COLO829 (cell line): ENCODE data around the gene ZBTB32.

Experiments used
- DNase-seq: peaks from one replicate; pipeline ENCODE4 v3.0.0; 2012; ENCODE audit warnings: low spot score

The ZBTB32 gene

GRCh38 chr19:35753634-35754369, 49.4 kb downstream of the ZBTB32 start:
- DNase-seq = no peak

DNA sequence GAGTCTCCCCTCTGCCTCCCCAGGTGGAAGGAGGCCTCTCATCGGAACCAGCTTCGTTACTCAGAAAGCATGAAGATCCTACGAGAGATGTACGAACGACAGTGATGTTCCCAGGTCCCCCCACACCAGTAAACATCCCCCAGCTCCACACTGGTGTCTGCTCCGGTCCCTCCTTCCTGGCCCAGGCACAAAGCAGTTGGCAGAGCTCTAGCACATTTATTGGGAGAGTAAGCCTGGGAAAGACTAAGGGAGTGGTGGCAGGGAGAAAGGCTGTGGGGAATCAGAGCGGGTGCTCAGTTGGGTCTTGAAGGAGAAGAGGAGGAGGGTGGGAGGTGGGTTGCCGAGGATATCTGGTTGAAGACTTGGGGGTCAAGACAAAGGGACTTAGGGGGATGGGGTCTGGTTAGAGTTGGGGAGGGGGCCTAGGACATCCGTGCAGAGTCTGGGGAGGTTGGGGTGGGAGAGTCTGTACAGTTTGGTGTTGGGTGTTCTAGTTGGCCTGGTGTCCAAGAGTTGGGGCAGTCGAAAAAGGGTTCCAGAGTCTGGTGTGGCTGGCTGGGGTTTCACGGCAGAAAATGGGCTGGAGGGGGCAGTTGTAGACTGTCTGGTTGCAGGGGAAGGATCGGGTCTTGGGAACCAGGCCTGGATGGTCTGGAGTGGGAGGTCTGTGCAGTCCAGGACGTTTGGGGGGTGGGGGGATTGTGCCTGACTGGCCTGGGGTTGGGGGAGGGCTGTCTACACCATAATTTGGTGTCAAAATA, 50.2 kb downstream of the ZBTB32 start:
- no peak for DNase-seq

GRCh38 chr19:35755131-35755549, 50.8 kb downstream of the ZBTB32 start:
- DNase-seq = no peak

GRCh38 chr19:35755550-35756376, 51.4 kb downstream of the ZBTB32 start:
- DNase-seq = no peak

DNA sequence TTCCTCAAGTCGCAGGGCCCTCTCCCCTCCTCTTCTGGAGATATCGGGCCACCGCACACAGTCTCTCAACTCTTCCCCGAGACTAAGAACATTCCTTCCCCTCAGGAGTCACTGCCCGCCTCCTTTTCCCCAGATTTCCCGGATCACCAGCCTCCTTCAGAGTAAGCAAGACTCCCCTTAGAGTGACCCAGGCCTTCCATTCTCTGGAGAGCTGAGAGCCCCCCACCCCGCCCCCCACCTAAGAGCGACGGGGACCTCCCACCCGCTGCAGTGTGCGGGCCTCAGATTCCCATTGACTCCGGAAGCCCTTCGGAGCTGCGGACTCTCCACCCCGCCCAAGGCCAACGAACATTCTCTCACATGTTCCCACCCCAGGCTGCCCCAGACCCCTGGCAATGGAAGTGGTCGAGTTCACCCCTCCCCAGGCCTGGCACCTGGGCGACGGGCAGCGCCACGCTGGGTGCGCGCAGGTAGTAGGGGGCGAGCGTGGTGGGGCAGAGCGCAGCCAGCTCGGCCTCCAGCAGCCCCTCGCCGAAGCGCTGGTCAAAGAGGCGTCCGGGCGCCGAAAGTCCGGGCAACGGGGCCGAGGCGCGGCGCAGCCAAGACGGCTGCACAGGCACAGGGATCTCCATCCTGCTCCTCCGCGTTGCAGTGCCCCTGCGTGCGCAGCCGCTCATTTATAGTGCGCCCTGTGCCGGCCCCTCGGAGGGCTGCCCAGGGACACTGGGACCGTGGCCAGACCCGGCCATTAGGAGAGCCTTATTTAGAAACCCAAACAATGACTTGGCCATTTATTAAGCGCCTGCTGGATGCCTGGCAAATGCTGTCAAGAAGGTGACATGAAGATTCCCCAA, 52.2 kb downstream of the ZBTB32 start, which contains the start of gene HSPB6:
TSS of gene HSPB6 (minus strand) at position 653 of the 854 bp plus-strand sequence. CDS start at position 632, 21 bp downstream.
- DNase-seq = no peak

- DNase-seq = no peak
Measured at GRCh38 chr19:35757231-35757748, 52.9 kb downstream of the ZBTB32 start.

DNA sequence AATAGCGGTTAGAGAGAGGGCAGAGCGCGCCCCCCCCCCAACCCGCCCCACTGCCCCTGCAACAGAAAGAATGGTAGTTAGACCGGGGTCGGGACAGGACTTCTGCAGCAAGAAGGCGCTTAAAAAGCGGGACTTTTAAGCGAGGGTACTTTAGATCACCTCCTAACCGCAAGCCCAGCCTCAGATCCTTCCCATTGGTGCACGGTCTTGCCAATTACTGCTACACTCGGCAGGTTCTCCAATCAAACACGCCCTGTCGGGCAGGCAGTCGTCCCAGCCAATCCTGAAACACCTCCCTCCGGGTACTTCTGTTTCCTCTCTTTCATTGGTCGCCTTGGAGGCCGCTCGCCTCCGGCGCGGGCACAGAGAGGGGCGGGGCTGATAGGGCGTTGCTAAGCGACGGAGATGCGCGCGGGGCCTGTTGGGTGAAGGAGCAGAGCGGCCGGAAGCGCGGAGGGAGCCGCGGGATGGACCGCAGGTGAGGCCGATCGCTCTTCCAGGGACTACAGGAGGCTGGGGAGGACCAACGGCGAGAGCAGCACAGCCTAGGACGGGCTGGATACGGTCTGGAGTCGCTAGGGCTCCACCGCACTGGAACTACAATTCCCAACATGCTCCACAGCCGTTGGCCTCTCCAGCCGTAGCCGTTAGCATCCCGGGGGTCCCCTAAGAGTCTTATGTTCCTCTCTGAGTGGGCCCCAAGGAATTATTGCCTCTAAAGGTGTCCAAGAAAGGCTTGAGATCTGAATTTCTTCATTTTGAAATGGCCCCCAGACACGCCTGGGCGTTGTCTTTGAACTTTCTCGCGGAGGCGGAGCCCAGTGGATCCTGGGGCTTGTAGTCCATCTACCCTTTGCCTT, 53.6 kb downstream of the ZBTB32 start, which contains the start of gene PROSER3:
TSS of gene PROSER3 (plus strand) at position 428 of the 860 bp plus-strand sequence. CDS start at position 468, 40 bp downstream.
- DNase-seq = peak; percentile 96

GRCh38 chr19:35759697-35760096, 55.3 kb downstream of the ZBTB32 start:
- DNase-seq = no peak

GRCh38 chr19:35760711-35761349, 56.5 kb downstream of the ZBTB32 start:
- no peak for DNase-seq

GRCh38 chr19:35764432-35765315, 60.3 kb downstream of the ZBTB32 start:
- no peak for DNase-seq
